Trophoblast cell (in vitro differentiated cells and primary cell): ENCODE measurements around the gene AIG1.
"Not testable (repeated sequence)": the region's sequence is repeated elsewhere in the genome, so short reads cannot be mapped to it uniquely, and the experiment has no call there.

ENCODE experiments used
- DNase-seq, 2 donors: peaks; one replicate each; pipeline ENCODE4 v3.0.0-alpha.2; 2016
- H2AFZ ChIP-seq: 2 replicates; pipeline ENCODE4 v1.6.1; 2013; ENCODE audit warnings: low read length, moderate library complexity, mild to moderate bottlenecking; ENCODE audit not compliant: insufficient read depth, poor library complexity
- H2AK5ac ChIP-seq: 2 replicates; pipeline ENCODE4 v1.6.1; 2013; ENCODE audit warnings: mild to moderate bottlenecking, low read length
- H2BK120ac ChIP-seq: 2 replicates; pipeline ENCODE4 v1.6.1; 2013; ENCODE audit warnings: low read length, mild to moderate bottlenecking, moderate library complexity; ENCODE audit not compliant: insufficient read depth, poor library complexity
- H2BK12ac ChIP-seq: 2 replicates; pipeline ENCODE4 v1.6.1; 2013; ENCODE audit warnings: mild to moderate bottlenecking, low read length, moderate library complexity
- H2BK5ac ChIP-seq: 2 replicates; pipeline ENCODE4 v1.6.1; 2013; ENCODE audit warnings: low read length, low read depth, moderate library complexity, mild to moderate bottlenecking; ENCODE audit not compliant: poor library complexity
- H3K14ac ChIP-seq: 2 replicates; pipeline ENCODE4 v1.6.1; 2013; ENCODE audit warnings: mild to moderate bottlenecking, low read length
- H3K18ac ChIP-seq: 2 replicates; pipeline ENCODE4 v1.6.1; 2013; ENCODE audit warnings: mild to moderate bottlenecking, low read length
- H3K23ac ChIP-seq: 2 replicates; pipeline ENCODE4 v1.6.1; 2013; ENCODE audit warnings: low read length
- H3K27ac ChIP-seq: 2 replicates; pipeline ENCODE4 v1.5.1; 2013; ENCODE audit warnings: low read depth, mild to moderate bottlenecking, inconsistent platforms, low read length, moderate library complexity
- H3K27me3 ChIP-seq: 2 replicates; pipeline ENCODE4 v1.6.1; 2013; ENCODE audit warnings: inconsistent platforms, mild to moderate bottlenecking, low read length, moderate library complexity; ENCODE audit not compliant: insufficient read depth
- H3K36me3 ChIP-seq, 2 experiments: 1 replicate in 1 of 2; 2 replicates in 1 of 2; pipeline ENCODE4 v1.6.1; 2013; ENCODE audit warnings: low read length in 2 of 2, mild to moderate bottlenecking in 2 of 2, moderate library complexity in 1 of 2; ENCODE audit not compliant: insufficient read depth in 2 of 2, control insufficient read depth in 1 of 2
- H3K4ac ChIP-seq: 2 replicates; pipeline ENCODE4 v1.6.1; 2013; ENCODE audit warnings: low read depth, mild to moderate bottlenecking, low read length, moderate library complexity
- H3K4me1 ChIP-seq, 2 experiments: 1 replicate in 1 of 2; 2 replicates in 1 of 2; pipeline ENCODE4 v1.6.1; 2013; ENCODE audit warnings: low read length in 2 of 2, mild to moderate bottlenecking in 2 of 2, moderate library complexity in 1 of 2; ENCODE audit not compliant: insufficient read depth in 2 of 2, control insufficient read depth in 1 of 2
- H3K4me2 ChIP-seq: 2 replicates; pipeline ENCODE4 v1.6.1; 2013; ENCODE audit warnings: inconsistent platforms, mild to moderate bottlenecking, low read length, moderate library complexity
- H3K4me3 ChIP-seq: 2 replicates; pipeline ENCODE4 v1.5.1; 2013; ENCODE audit warnings: mild to moderate bottlenecking, low read depth, low read length, inconsistent platforms
- H3K79me1 ChIP-seq: one replicate; pipeline ENCODE4 v1.6.1; 2013; ENCODE audit warnings: low read length
- H3K79me2 ChIP-seq: 2 replicates; pipeline ENCODE4 v1.6.1; 2013; ENCODE audit warnings: low read length, mild to moderate bottlenecking; ENCODE audit not compliant: control insufficient read depth, insufficient read depth, poor library complexity
- H3K9ac ChIP-seq: 2 replicates; pipeline ENCODE4 v1.6.1; 2013; ENCODE audit warnings: mild to moderate bottlenecking, low read length
- H3K9me3 ChIP-seq: 2 replicates; pipeline ENCODE4 v1.6.1; 2013; ENCODE audit warnings: low read depth, mild to moderate bottlenecking, control low read depth, inconsistent platforms, low read length; ENCODE audit not compliant: insufficient read depth
- H4K12ac ChIP-seq: 2 replicates; pipeline ENCODE4 v1.6.1; 2013; ENCODE audit warnings: low read depth, mild to moderate bottlenecking, low read length, moderate library complexity
- H4K8ac ChIP-seq: 2 replicates; pipeline ENCODE4 v1.6.1; 2013; ENCODE audit warnings: low read depth, mild to moderate bottlenecking, low read length, moderate library complexity
- H4K91ac ChIP-seq: one replicate; pipeline ENCODE4 v1.6.1; 2013; ENCODE audit warnings: low read depth, mild to moderate bottlenecking, low read length, moderate library complexity
- WGBS: extraction: QIAGEN DNeasy Blood & Tissue Kit; methylation state at CpG from one replicate; pipeline ENCODE4 v1.1.7; 2013; ENCODE audit warnings: missing lambda C conversion rate; ENCODE audit not compliant: insufficient read length, insufficient coverage; ENCODE audit errors: extremely low coverage; 5-methylcytosine and 5-hydroxymethylcytosine counted together

AIG1 gene

GRCh38 chr6:143020862-143021261, 39.8 kb upstream of the AIG1 start:
- not testable (repeated sequence) for H3K23ac ChIP-seq, H3K4me2 ChIP-seq, H3K36me3 ChIP-seq, DNase-seq, H3K79me1 ChIP-seq, H2AK5ac ChIP-seq, H3K27ac ChIP-seq, H2BK5ac ChIP-seq, H4K12ac ChIP-seq, H2BK12ac ChIP-seq, H3K27me3 ChIP-seq, H4K8ac ChIP-seq, H3K4me3 ChIP-seq, H4K91ac ChIP-seq, H3K79me2 ChIP-seq, H3K9ac ChIP-seq, H3K4me1 ChIP-seq, H3K9me3 ChIP-seq, H2AFZ ChIP-seq, H3K14ac ChIP-seq, H2BK120ac ChIP-seq, H3K4ac ChIP-seq, H3K18ac ChIP-seq
- WGBS = no CpG with 5 or more reads among the region's 2 CpGs

DNA sequence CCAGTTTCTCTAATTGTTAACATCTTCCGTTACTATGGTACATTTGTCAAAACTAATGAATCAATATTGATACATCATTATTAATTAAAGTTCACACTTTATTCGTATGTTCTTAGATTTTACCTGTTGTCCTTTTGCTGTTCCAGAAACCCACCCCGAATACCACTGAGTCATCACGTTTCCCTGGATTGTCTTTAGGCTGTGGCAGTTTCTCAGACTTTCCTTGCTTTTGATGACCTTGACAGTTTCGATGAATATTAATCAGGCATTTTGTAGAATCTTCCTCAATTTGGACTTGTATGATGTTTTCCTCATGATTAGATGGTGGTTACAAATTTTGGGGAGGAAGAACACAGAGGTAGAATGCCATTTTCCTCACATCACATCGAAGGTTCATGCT, 39.1 kb upstream of the AIG1 start:
- no peaks in the 10 kb centered on the region for H3K27me3 ChIP-seq
- H2AK5ac ChIP-seq = no peak overlapping the region
- no peaks in the 10 kb centered on the region for H3K79me2 ChIP-seq
- no peak for DNase-seq
- no peak overlapping the region for H3K14ac ChIP-seq
- no CpG with 5 or more reads among the region's 6 CpGs for WGBS
- H3K18ac ChIP-seq = no peak overlapping the region
- no peak overlapping the region for H3K9ac ChIP-seq
- no peaks in the 10 kb centered on the region for H3K36me3 ChIP-seq
- H3K23ac ChIP-seq = no peak overlapping the region
- H2BK120ac ChIP-seq = no peak overlapping the region
- H4K12ac ChIP-seq = no peak overlapping the region
- no peak overlapping the region for H3K27ac ChIP-seq
- no peak overlapping the region for H2AFZ ChIP-seq
- no peak overlapping the region for H2BK5ac ChIP-seq
- H3K79me1 ChIP-seq = no peaks in the 10 kb centered on the region
- no peak overlapping the region for H4K8ac ChIP-seq
- H3K4ac ChIP-seq = no peak overlapping the region
- no peak overlapping the region for H4K91ac ChIP-seq
- no peaks in the 10 kb centered on the region for H3K9me3 ChIP-seq
- no peaks in the 10 kb centered on the region for H3K4me1 ChIP-seq
- no peak overlapping the region for H2BK12ac ChIP-seq
- no peak overlapping the region for H3K4me3 ChIP-seq
- H3K4me2 ChIP-seq = no peak overlapping the region

DNA sequence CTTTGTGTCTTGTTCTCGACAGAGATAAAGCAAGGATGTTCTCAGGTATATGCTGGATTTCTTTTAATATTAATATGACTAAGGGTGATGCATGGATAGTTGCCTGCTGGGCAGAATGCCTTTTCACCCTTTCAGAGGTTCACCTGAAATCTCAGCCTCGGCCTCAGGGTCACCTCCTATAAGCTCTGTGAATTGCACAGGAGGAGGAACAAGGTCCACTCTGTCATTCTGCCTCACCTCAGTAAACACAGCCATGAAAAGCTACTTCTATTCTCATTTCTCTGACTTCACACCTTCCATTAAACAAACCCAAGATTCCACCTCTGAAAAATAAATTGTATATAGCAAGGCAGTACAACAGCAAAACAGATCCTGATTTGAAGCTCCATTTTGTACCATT, 38.1 kb upstream of the AIG1 start:
- H3K18ac ChIP-seq = no peak overlapping the region
- no peak overlapping the region for H3K23ac ChIP-seq
- H3K4me1 ChIP-seq = no peaks in the 10 kb centered on the region
- H3K4me3 ChIP-seq = no peak overlapping the region
- no peak for DNase-seq
- H2BK120ac ChIP-seq = no peak overlapping the region
- H4K12ac ChIP-seq = no peak overlapping the region
- H4K91ac ChIP-seq = no peak overlapping the region
- no peak overlapping the region for H2BK12ac ChIP-seq
- H3K27me3 ChIP-seq = no peaks in the 10 kb centered on the region
- no peaks in the 10 kb centered on the region for H3K9me3 ChIP-seq
- H4K8ac ChIP-seq = no peak overlapping the region
- no peak overlapping the region for H3K14ac ChIP-seq
- H3K36me3 ChIP-seq = no peaks in the 10 kb centered on the region
- no peaks in the 10 kb centered on the region for H3K79me2 ChIP-seq
- no CpG with 5 or more reads among the region's 2 CpGs for WGBS
- H2BK5ac ChIP-seq = no peak overlapping the region
- no peak overlapping the region for H3K4me2 ChIP-seq
- no peak overlapping the region for H2AK5ac ChIP-seq
- H3K27ac ChIP-seq = no peak overlapping the region
- no peak overlapping the region for H2AFZ ChIP-seq
- H3K9ac ChIP-seq = no peak overlapping the region
- no peak overlapping the region for H3K4ac ChIP-seq
- no peaks in the 10 kb centered on the region for H3K79me1 ChIP-seq

DNA sequence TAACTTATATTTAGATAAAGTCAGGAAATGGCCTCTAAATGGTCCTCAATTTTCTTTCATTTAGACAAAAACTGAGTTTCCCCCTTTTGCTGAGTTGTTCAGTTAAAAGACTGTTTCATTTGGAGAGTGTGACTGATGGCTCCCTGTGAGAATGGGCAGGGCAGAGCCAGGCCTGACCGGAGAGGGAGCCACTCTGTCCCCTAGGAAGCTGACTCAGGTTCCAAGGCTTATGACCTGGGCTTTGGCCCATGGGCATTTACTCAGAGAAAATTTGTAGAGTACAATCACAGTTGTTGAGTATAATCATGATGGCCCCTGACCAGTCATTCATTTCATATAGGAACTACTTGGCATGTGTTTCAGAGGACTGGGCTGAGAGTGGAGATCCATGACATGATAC, 37.0 kb upstream of the AIG1 start:
- H2BK120ac ChIP-seq = no peak overlapping the region
- no peak overlapping the region for H3K4me3 ChIP-seq
- no peaks in the 10 kb centered on the region for H3K79me1 ChIP-seq
- no peak overlapping the region for H2BK12ac ChIP-seq
- no peak overlapping the region for H3K14ac ChIP-seq
- no peak overlapping the region for H3K23ac ChIP-seq
- no peaks in the 10 kb centered on the region for H3K4me1 ChIP-seq
- no peak overlapping the region for H4K91ac ChIP-seq
- no peak overlapping the region for H3K4me2 ChIP-seq
- H2BK5ac ChIP-seq = no peak overlapping the region
- H3K36me3 ChIP-seq = no peaks in the 10 kb centered on the region
- H3K27me3 ChIP-seq = no peaks in the 10 kb centered on the region
- no peaks in the 10 kb centered on the region for H3K79me2 ChIP-seq
- no peak overlapping the region for H2AFZ ChIP-seq
- H3K18ac ChIP-seq = no peak overlapping the region
- H3K9ac ChIP-seq = no peak overlapping the region
- peak; percentile 23 to 25 for DNase-seq
- WGBS = no CpG with 5 or more reads among the region's 1 CpG
- no peaks in the 10 kb centered on the region for H3K9me3 ChIP-seq
- no peak overlapping the region for H4K12ac ChIP-seq
- H4K8ac ChIP-seq = no peak overlapping the region
- H2AK5ac ChIP-seq = peak overlapping the region; percentile 54
- H3K27ac ChIP-seq = no peak overlapping the region
- H3K4ac ChIP-seq = no peak overlapping the region

DNA sequence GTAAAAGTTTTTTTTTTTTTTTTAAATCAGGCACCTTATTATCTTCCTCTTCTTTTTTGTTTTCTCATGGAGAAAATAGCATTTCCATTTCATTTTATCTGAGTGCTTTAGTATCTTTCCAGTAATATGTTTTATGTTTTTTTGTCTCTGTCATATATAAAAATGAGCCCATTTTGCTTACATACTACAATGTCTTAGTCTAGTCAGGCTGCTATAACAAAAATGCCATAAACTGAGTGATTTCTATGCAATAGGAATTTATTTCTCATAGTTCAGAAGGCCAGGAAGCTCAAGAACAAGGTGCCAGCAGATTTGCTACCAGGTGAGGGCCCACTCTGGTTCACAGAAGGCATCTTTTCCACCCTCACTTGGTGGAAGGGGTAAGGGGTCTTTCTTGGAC, 35.7 kb upstream of the AIG1 start:
- Histone ChIP-seq H2BK120ac (no peak overlapping the region), H4K91ac (no peak overlapping the region), H3K4me2 (no peak overlapping the region), H3K9ac (no peak overlapping the region), H3K18ac (no peak overlapping the region), H3K14ac (no peak overlapping the region), H2BK12ac (no peak overlapping the region), H3K4me1 (no peaks in the 10 kb centered on the region), H3K79me1 (no peaks in the 10 kb centered on the region), H2BK5ac (no peak overlapping the region), H3K4ac (no peak overlapping the region), H3K4me3 (no peak overlapping the region), H4K8ac (no peak overlapping the region), H2AK5ac (no peak overlapping the region), H4K12ac (no peak overlapping the region), H3K23ac (no peak overlapping the region), H3K79me2 (no peaks in the 10 kb centered on the region), H3K27ac (no peak overlapping the region), H2AFZ (no peak overlapping the region), H3K36me3 (no peaks in the 10 kb centered on the region), H3K9me3 (no peaks in the 10 kb centered on the region), H3K27me3 (no peaks in the 10 kb centered on the region)
- no peak for DNase-seq
